ENCODE results near the gene RALGAPA2.

DNA sequence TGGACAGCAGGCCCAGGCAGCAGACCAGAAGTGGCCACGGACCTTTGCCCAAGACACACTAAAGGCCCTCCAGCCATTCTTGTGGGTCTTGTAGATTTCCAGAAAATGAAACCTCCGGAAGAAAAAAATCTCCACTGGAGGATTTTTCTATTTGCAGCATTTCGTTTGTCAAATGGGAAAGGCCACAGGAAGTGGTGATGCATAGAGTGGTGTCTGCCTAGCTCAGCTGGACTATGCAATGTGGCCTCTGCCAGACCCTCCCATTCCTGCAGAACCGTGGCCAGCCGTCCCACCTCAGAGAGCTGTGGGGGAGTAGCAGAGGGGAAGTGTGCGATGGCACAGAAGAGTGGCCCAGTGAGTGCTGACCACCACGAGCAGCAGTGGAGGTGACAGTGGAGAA lies 368.5 kb downstream of the RALGAPA2 start:
- TF ChIP-seq, protein P1, sequence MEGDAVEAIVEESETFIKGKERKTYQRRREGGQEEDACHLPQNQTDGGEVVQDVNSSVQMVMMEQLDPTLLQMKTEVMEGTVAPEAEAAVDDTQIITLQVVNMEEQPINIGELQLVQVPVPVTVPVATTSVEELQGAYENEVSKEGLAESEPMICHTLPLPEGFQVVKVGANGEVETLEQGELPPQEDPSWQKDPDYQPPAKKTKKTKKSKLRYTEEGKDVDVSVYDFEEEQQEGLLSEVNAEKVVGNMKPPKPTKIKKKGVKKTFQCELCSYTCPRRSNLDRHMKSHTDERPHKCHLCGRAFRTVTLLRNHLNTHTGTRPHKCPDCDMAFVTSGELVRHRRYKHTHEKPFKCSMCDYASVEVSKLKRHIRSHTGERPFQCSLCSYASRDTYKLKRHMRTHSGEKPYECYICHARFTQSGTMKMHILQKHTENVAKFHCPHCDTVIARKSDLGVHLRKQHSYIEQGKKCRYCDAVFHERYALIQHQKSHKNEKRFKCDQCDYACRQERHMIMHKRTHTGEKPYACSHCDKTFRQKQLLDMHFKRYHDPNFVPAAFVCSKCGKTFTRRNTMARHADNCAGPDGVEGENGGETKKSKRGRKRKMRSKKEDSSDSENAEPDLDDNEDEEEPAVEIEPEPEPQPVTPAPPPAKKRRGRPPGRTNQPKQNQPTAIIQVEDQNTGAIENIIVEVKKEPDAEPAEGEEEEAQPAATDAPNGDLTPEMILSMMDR (conservative IDR thresholded peaks at IDR 0.05; ENCODE audit: low read depth in 2 of 2) = no peak
- TF ChIP-seq JUNB (IDR thresholded peaks at IDR 0.05; ENCODE audit: unreplicated experiment) (no peak), EZH2 (IDR thresholded peaks at IDR 0.05; ENCODE audit: low read depth, unreplicated experiment) (no peak)
- TF ChIP-seq, protein P2, sequence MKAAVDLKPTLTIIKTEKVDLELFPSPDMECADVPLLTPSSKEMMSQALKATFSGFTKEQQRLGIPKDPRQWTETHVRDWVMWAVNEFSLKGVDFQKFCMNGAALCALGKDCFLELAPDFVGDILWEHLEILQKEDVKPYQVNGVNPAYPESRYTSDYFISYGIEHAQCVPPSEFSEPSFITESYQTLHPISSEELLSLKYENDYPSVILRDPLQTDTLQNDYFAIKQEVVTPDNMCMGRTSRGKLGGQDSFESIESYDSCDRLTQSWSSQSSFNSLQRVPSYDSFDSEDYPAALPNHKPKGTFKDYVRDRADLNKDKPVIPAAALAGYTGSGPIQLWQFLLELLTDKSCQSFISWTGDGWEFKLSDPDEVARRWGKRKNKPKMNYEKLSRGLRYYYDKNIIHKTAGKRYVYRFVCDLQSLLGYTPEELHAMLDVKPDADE (IDR thresholded peaks at IDR 0.05) = no peak
